Measurements from ENCODE around the gene LYZL4.
A peak's percentile ranks its signal among the peaks of the same experiment; 100 is the strongest.

LYZL4 gene, protein sequence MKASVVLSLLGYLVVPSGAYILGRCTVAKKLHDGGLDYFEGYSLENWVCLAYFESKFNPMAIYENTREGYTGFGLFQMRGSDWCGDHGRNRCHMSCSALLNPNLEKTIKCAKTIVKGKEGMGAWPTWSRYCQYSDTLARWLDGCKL

DNA sequence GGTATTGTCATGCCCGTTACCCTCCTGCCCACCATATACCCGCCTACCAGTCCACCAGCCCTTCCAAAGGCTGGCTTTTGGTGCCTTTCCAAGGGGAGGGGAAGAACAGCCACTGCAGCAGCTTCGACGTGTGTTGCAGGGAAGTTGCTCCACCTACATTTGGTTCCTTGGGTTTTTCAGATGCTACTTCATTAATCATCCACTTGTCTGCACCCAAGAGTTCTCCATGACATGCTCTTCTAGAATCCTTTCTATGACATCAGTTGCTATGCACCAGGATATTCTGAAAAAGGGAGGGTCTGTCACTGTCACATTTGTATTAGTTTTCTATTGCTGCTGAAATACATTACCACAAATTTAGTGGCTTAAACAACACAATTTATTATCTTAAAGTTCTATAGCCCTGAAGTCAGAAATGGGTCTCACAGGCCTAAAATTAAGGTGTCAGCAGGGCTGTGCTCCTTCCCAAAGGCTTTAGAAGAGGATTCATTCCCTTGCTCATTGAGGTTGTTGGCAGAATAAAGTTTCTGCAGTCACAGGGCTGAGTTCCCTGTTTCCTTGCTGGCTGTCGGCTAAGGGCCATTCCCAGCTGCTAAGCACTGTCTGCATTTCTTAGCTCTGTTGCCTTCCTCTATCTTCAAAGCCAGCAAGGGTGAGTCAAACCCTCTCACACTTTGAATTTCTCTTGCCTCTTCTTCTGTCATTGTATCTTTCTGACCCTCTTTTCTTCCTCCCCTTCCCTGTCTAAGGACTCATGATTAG is at the start of gene LYZL4:
LYZL4 (minus strand) TSS at position 241 of the 762 bp plus-strand sequence. CDS start 3,359 bp downstream, outside the sequence.
- DNase-seq (ENCODE audit: low spot score): no peak

GRCh38 chr3:42459151-42459550 is 48.7 kb upstream of the LYZL4 start:
- no peak for DNase-seq (ENCODE audit: low spot score)

DNA sequence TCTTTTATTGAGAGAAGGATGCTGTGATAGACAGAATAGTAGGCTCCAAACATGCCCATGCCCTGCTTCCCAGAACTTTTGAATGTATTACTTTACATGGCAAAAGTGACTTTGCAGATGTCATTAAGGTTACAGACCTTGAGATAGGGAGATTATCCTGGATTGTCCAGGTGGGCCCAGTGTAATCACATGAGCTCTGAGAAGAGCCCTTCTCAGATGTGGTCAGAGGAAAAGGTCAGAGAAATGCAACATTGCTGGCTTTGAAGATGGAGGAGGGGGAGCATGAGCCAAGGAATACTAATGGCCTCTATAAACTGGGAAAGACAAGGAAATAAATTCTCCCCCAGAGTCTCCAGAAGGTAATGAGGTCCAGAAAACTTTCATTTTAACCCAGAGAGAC is 45.8 kb upstream of the LYZL4 start:
- DNase-seq (ENCODE audit: low spot score): no peak

- no peak for DNase-seq (ENCODE audit: low spot score)
These were observed 41.3 kb upstream of the LYZL4 start for GRCh38 chr3:42451546-42452230.

- no peak for DNase-seq (ENCODE audit: low spot score)
These were observed 40.7 kb upstream of the LYZL4 start for GRCh38 chr3:42451116-42451515.

- no peak for DNase-seq (ENCODE audit: low spot score)
These were observed 40.2 kb upstream of the LYZL4 start for GRCh38 chr3:42450567-42450966.

DNA sequence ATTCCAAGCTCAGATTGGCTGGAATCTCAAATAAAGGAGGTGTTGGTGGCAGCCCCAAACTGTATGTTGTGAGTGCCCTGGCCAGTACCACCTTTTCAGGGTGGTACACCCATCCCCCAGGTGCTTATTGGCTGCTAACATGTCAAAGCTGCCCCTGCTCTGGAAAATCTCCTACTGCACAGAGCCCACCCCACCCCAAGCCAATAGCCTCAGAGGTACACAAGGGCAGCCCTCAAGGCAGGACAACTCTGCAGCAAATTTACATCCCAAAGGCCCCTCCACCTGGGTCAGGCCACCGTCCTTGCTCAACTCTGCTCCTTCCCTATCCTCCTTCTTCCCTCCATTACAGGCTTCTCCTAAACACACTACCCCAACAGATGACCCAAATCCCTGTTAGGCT is 37.1 kb upstream of the LYZL4 start:
- DNase-seq (ENCODE audit: low spot score): no peak

- DNase-seq (ENCODE audit: low spot score): no peak
These were observed 36.0 kb upstream of the LYZL4 start for GRCh38 chr3:42446111-42447050.

- DNase-seq (ENCODE audit: low spot score): peak; percentile 92
These were observed 33.5 kb upstream of the LYZL4 start for GRCh38 chr3:42443819-42444436.

DNA sequence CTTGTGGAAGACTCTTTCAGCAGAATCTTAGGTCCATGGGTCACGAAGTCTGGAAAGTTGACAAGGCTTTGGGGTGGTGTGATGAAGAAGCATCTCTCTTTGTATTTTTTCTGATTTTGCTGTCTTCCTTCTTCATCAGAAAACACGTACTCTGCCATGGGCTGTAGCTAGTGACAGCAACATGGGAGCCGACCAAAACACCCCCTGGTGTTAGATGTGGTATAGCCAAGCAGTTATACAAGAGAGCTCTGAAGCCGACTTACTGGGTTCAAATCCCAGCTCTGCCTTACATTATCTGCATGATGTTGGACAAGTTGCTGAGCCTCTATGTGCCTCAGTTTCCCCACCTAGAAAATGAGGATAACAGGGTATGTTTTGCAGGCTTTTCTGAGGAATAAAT is 32.9 kb upstream of the LYZL4 start:
- no peak for DNase-seq (ENCODE audit: low spot score)

GRCh38 chr3:42442640-42443039 is 32.2 kb upstream of the LYZL4 start:
- DNase-seq (ENCODE audit: low spot score): no peak

DNA sequence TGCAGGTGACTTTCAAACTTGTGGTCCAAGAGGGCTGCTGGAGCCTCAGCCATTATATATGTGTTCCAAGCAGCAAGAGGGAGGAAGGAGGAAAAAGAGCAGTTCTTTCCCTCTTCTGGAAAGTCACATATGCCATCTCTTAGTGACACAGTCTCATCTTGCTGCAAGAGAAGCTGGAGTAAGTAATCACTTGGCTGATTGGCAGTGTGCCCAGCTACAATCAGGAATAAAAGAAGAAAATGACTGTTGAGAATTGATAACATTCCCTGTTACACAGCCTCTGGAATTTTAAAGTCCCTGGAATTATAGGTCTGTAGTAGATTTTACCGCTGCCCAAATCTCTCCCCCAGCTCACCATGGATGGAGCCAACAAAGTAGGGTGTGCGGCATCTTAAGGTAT is 31.4 kb upstream of the LYZL4 start:
- no peak for DNase-seq (ENCODE audit: low spot score)

GRCh38 chr3:42440924-42441323 is 30.5 kb upstream of the LYZL4 start:
- no peak for DNase-seq (ENCODE audit: low spot score)

DNA sequence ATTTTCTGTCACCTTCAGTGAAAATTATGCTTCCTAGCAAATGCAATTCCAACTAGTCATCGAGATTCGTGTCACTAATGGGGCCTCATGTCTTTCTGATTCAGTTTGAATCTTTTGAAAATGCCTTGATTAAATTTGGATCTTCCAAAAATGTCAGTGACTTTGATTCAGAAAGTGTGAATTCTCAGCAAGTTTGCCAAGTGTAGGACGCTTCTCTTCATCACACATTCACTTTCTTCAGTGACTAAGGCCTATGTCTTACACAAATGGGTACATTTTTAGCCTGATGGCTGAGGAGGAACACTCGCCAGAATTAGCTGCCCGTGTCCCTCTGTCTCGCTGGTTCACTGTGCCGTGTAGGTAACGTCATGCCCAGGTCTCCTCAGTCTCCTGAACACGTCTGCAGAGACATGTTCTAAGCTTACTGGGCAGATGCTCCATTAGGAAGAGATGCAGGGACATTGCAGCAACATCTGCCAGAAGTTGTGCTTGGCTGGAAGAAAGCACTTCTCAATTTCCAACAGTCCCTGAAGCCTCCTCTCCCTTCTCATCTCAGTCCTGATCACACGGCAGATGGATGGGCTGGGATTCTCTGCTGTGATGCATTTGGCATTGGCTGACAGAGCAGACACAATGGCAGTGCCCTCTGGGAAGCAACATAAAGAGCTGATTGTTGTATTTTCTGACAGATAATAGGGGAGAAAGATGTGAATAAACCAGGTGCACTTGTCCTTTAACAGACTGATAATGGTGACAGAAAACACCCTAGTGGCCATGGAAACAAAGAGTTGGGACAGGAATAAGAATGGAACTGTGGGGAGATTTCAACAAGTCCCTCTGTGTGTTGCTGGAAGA is 29.1 kb upstream of the LYZL4 start:
- DNase-seq (ENCODE audit: low spot score): no peak

GRCh38 chr3:42438758-42439157 is 28.3 kb upstream of the LYZL4 start:
- no peak for DNase-seq (ENCODE audit: low spot score)

DNA sequence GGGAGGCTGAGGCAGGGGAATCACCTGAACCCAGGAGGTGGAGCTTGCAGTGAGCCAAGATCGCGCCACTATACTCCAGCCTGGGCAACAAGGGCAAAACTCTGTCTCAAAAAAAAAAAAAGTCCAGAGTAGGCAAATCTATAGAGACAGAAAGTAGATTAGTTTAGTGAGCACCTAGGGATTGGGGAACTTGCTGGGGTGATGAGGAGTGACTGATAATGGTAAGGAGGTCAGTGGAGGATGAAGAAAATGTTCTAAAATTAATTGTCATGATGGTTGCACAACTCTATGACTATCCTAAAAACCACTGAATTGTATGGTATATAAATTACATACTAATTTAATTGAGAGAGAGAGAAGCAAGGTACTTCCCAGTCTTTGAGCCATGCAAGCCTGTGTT is 27.8 kb upstream of the LYZL4 start:
- DNase-seq (ENCODE audit: low spot score): no peak

GRCh38 chr3:42434777-42435380 is 24.5 kb upstream of the LYZL4 start:
- no peak for DNase-seq (ENCODE audit: low spot score)

DNA sequence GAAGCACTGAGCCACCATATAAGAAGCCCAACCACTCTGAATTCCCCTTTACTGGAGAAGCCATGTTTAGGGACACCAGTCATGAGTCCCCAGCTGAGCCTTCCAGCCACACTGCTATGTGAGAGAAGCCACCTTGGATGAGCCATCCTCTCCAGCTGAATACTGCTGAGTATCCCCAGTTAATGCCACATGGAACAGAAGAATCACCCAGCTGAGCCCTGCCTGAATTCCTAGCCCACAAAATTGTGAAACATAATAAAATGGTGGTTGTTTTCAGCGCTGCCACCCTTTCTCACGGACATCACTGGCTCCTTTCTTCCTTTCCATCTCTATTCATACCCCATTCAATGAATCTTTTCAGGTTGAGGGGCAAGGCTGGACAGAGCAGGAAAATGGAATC is 22.1 kb upstream of the LYZL4 start:
- no peak for DNase-seq (ENCODE audit: low spot score)

DNA sequence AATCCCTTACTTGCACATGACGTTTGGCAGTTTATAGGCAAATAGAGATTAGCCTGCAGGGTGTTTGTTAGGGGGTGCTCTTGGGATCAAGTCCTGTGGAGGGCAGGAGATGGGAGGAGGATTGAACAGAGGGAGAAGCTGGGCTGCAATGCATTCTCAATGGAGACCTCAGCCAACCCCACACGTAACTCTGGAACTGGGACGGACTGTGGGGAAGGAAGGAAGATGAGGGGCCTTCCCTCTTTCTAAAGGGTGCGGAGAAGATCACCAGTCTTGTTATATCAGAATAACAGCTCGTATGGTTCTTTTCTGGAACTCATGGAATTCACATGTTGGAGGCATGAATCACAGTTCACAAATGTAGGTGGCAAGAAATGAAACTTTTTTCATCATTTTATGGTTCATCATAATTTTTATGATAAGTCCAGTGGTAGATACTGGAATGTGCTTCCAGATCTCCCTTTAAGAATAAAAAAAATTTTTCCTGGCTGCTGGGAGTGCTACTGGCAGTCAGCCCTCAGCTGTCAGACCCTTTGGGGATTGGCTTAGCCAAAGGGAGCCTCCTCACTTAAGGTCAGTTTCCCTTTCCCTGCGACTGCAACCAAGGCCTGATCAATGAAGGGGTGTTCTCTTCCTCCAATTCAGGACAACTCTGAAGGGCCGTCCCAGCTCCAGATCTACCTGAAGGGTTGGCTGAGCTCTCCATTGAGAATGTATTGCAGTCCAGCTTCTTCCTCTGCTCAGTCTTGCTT is 20.5 kb upstream of the LYZL4 start:
- DNase-seq (ENCODE audit: low spot score): no peak

GRCh38 chr3:42428830-42429229 is 18.4 kb upstream of the LYZL4 start:
- no peak for DNase-seq (ENCODE audit: low spot score)
